Mesothelial cell of epicardium (in vitro differentiated cells): ENCODE data around the gene PIP4K2C. TPM values are rescaled to one million over a fixed set of nuclear protein-coding genes. Genes with fewer than 3 reads are reported as not detected.

Experiments
- DNase-seq, 2 experiments: peaks; one replicate each; pipeline ENCODE4 v3.0.0; 2021; ENCODE audit warnings: low spot score in 2 of 2; ENCODE audit not compliant: unreplicated experiment in 2 of 2
- H3K27ac Mint-ChIP-seq: 2 replicates; pipeline ENCODE4 v1.8.0; 2021; ENCODE audit warnings: mixed read lengths
- H3K27me3 Mint-ChIP-seq: 2 replicates; pipeline ENCODE4 v1.8.0; 2021; ENCODE audit warnings: low read depth, mixed read lengths
- H3K36me3 Mint-ChIP-seq: 2 replicates; pipeline ENCODE4 v1.8.0; 2021; ENCODE audit warnings: mixed read lengths
- H3K4me1 Mint-ChIP-seq: 2 replicates; pipeline ENCODE4 v1.8.0; 2021; ENCODE audit warnings: mixed read lengths
- H3K4me3 Mint-ChIP-seq: 2 replicates; pipeline ENCODE4 v1.8.0; 2021; ENCODE audit warnings: mild to moderate bottlenecking, moderate library complexity, mixed read lengths
- H3K9me3 Mint-ChIP-seq: 2 replicates; pipeline ENCODE4 v1.8.0; 2021; ENCODE audit warnings: mixed read lengths
- CTCF ChIP-seq: fragments of 200-600 bp; sonication (generic); IDR thresholded peaks from one replicate; pipeline ENCODE4 v1.5.0; 2021; ENCODE audit warnings: antibody characterized with exemption; ENCODE audit not compliant: unreplicated experiment
- total RNA-seq: library from RNA; stranded (reverse); gene quantifications from 3 replicates; pipeline ENCODE4 v1.2.1, GENCODE V29; 2021

PIP4K2C gene
- total RNA-seq, 1 donor from 2014 or later, result 24.2 TPM

GRCh38 chr12:57609781-57610553 lies 19.0 kb downstream of the PIP4K2C start:
- Mint-ChIP-seq H3K27me3 (no peaks in the 10 kb centered on the region), H3K4me1 (peaks cover 36% of the 10 kb centered on the region), H3K27ac (peak overlapping the region; percentile 22), H3K36me3 (peaks cover 26% of the 10 kb centered on the region), H3K4me3 (peak overlapping the region; percentile 77), H3K9me3 (no peaks in the 10 kb centered on the region)
- no peak for DNase-seq
- no peak for TF ChIP-seq CTCF

- TF ChIP-seq CTCF, result no peak
- peak in 1 of 2 experiments; percentile 57 for DNase-seq
- Mint-ChIP-seq H3K27me3 (peaks cover 2% of the 10 kb centered on the region), H3K36me3 (peaks cover 33% of the 10 kb centered on the region), H3K27ac (peak overlapping the region; percentile 47), H3K4me3 (peak overlapping the region; percentile 77), H3K9me3 (no peaks in the 10 kb centered on the region), H3K4me1 (peaks cover 30% of the 10 kb centered on the region)
These were observed 19.6 kb downstream of the PIP4K2C start for GRCh38 chr12:57610554-57611107.

GRCh38 chr12:57611108-57611826 lies 20.3 kb downstream of the PIP4K2C start, which contains the start of gene ARHGEF25:
TSS of gene ARHGEF25 (plus strand) at chr12:57611435. CDS start at chr12:57611895, 460 bp downstream.
- Mint-ChIP-seq H3K4me1 (peaks cover 27% of the 10 kb centered on the region), H3K36me3 (peaks cover 39% of the 10 kb centered on the region), H3K27me3 (peaks cover 9% of the 10 kb centered on the region), H3K9me3 (no peaks in the 10 kb centered on the region), H3K4me3 (peak within 1 kb of the TSS; percentile 80), H3K27ac (peak within 1 kb of the TSS; percentile 47)
- DNase-seq, result peak; percentile 60 to 65
- TF ChIP-seq CTCF, result no peak

- DNase-seq, result no peak
- Mint-ChIP-seq H3K36me3 (peaks cover 42% of the 10 kb centered on the region), H3K9me3 (no peaks in the 10 kb centered on the region), H3K27me3 (peaks cover 16% of the 10 kb centered on the region), H3K4me3 (peak overlapping the region; percentile 80), H3K27ac (no peak overlapping the region), H3K4me1 (peaks cover 25% of the 10 kb centered on the region)
- TF ChIP-seq CTCF, result no peak
These were observed 21.1 kb downstream of the PIP4K2C start for GRCh38 chr12:57611827-57612710.

- peaks cover 25% of the 10 kb centered on the region for H3K4me1 Mint-ChIP-seq
- H3K9me3 Mint-ChIP-seq, result no peaks in the 10 kb centered on the region
- DNase-seq, result no peak
- no peak overlapping the region for H3K27ac Mint-ChIP-seq
- peak overlapping the region; percentile 80 for H3K4me3 Mint-ChIP-seq
- no peak for TF ChIP-seq CTCF
- H3K36me3 Mint-ChIP-seq, result peaks cover 45% of the 10 kb centered on the region
- H3K27me3 Mint-ChIP-seq, result peaks cover 24% of the 10 kb centered on the region
These were observed 21.9 kb downstream of the PIP4K2C start for GRCh38 chr12:57612711-57613426.
